Smooth muscle cell of the umbilical artery (primary cell): ENCODE results near the gene CLP1. TPM values are rescaled to one million over a fixed set of nuclear protein-coding genes. Genes with fewer than 3 reads are reported as not detected.

Experiments
- total RNA-seq: library from RNA; depleted of rRNA; stranded (reverse); fragments of >200 nt; gene quantifications from 2 replicates; pipeline ENCODE4 v1.2.3, GENCODE V29; 2014

CLP1 gene
- total RNA-seq = 17.7 and 19.0 TPM in 2 replicates

DNA sequence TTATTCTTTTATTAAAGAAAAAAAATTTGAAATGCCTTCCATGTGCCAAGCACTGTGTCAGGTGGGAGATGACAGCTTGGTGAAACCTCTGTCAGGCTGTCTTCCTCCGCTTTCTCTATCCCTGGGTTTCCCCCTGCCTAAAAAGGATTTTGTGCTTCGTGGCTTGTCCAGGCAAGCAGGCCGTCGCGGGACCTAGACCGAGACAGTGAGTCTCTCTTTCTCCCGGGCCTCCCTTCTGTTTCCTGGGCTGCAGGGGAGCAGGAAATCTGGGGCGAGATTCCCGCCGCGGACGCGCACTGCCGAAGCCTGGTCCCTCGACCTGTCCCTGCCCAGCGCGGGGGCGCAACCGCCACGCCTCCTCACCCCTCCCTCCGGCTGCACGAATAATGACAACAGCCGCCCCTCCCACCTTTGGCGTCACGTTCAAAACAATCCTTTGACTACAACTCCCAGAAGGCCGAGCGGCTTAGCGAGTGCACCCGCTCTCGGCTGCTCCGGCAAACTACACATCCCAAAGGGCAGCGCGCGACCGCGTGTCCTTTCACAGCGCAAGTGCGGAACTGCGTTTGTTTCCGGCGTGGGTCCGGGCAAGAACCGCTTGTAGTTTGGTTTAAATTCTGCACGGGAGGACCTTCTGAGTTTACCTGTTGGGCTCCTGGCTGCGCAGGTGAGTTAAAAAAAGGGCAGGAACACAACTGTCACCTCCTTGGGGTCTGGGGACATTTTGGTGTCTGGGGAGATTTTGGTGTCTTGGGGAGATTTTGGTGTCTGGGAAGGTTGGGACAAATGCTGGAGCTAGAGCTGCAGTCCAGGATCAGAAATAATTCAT lies at the start of gene CLP1:
Gene CLP1 (plus strand): TSS at position 569 of the 829 bp plus-strand sequence. CDS start 1,715 bp downstream, outside the sequence.

GRCh38 chr11:57649826-57650738 lies 7.5 kb upstream of the CLP1 start, which contains the start of gene YPEL4:
Gene YPEL4, minus strand, starts transcription at chr11:57649912. Its CDS starts 2,805 bp downstream, at chr11:57647107.

DNA sequence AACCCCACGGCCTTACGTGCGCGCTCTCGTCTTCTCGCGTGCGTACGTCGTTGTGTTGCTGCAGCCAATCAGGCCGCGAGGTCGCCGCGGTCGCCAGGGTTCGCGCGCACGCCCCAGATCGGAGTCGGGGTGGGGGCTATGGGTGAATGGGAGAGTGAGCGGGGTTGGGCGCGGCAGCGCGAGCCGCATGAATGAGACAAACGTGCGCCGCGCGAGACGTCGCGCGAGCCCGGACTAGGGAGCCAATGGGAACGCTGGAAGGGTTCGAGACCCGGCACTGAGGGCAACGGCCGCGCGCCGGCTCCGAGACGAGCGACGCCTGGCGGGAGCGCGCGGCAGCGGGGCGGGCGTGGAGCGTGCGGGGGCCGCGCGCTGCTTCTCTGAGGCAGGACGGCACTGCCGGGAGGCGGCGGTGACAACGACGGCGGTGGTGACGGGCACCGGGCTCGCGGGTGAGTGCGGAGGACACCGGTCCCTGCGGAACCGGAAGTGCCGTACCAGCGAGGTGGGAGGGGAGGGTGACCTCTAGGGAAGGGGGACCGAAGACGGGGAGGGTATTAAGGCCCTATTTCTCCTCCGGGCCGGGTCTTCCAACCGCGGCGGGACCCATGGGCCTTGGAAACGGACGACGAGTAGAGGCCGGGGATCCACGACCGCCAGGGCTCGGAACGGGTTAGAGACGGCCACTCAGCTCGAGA lies 10.3 kb downstream of the CLP1 start, which contains the start of gene ZDHHC5:
Gene ZDHHC5 (plus strand): TSS at position 379 of the 698 bp plus-strand sequence. CDS start 4,977 bp downstream, outside the sequence.

Other genes starting within 250 kb of the CLP1 start
- 38.6 and 49.6 TPM in 2 replicates for gene SLC43A3, start 230.6 kb upstream of the CLP1 start, total RNA-seq
- gene RTN4RL2, start 197.2 kb upstream of the CLP1 start, total RNA-seq = 0.05 TPM in 1 of 2 replicates, not detected in the other
- gene SLC43A1, start 142.1 kb upstream of the CLP1 start, total RNA-seq = 12.5 and 17.8 TPM in 2 replicates
- gene TIMM10, start 127.0 kb upstream of the CLP1 start, total RNA-seq = 14.1 and 22.6 TPM in 2 replicates
- not detected in 2 replicates for gene SMTNL1, start 120.2 kb upstream of the CLP1 start, total RNA-seq
- 31.2 and 33.7 TPM in 2 replicates for gene UBE2L6, start 90.1 kb upstream of the CLP1 start, total RNA-seq
- 4.5 and 7.9 TPM in 2 replicates for gene SERPING1, start 60.1 kb upstream of the CLP1 start, total RNA-seq
- gene YPEL4, start 7.8 kb upstream of the CLP1 start, total RNA-seq = 0.23 and 0.89 TPM in 2 replicates
- 34.7 and 50.5 TPM in 2 replicates for gene ZDHHC5, start 10.4 kb downstream of the CLP1 start, total RNA-seq
- 11.9 TPM in 2 replicates for gene MED19, start 54.5 kb downstream of the CLP1 start, total RNA-seq
- 48.4 and 55.8 TPM in 2 replicates for gene TMX2, start 54.8 kb downstream of the CLP1 start, total RNA-seq
- gene SELENOH, start 83.7 kb downstream of the CLP1 start, total RNA-seq = 50.6 and 113 TPM in 2 replicates
- gene BTBD18, start 94.1 kb downstream of the CLP1 start, total RNA-seq = not detected in 2 replicates
- 107 and 156 TPM in 2 replicates for gene CTNND1, start 104.0 kb downstream of the CLP1 start, total RNA-seq